Fibroblast of peridontal ligament (primary cell): ENCODE data around the gene PDRG1.
"Not testable (repeated sequence)": the region's sequence is repeated elsewhere in the genome, so short reads cannot be mapped to it uniquely, and the experiment has no call there.

ENCODE experiments used
- DNase-seq: peaks from one replicate; pipeline ENCODE4 v3.0.0-alpha.2; 2010; ENCODE audit errors: extremely low read depth

PDRG1 gene

DNA sequence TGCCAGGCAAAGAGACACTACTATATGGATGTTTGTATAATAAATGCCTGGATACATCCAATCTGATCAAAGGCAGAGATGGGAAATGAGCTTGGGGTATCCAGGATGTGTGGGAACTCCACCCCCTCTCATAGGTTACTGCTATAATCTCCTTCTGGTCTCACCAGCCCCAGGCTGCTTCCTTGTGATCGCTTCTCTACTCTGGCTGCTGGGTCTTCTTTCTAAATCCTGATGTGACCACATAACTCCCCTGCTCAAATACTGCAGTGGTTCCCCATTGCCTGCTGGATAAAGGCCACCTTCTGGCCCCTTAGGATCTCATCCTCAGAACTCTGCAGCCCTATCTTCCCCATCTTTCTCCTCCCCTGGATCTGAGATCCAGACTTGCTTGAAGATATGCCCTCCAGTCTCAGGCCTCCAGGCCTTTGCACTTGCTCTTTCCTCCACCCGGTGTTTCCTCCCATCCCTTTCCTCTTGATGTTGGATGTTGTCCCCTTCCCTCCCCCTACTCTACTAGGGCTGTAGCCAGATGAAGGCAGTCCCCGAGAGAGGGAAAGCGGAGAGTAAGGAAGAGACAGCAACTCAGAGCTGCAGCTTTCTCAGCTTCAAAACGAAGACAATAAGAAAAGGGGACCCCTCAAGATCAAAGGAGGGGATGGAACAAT is 15.3 kb upstream of the PDRG1 start:
- no peak for DNase-seq

DNA sequence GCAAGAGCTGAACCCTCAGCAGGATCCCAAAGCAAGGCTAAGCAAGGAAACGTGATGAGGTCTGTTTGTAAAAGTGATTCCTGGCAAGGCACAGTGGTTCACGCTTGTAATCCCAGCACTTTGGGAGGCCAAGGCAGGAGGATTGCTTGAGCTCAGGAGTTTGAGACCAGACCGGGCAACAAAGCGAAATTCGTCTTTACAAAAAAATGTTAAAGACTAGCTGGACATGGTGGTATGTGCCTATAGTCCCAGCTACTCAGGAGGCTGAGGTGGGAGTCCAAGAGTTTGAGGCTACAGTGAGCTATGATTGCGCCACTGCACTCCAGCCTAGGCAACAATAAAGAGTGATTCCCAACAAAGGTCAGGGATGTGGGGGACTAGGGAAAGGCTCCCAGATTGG is 12.0 kb upstream of the PDRG1 start:
- no peak for DNase-seq

DNA sequence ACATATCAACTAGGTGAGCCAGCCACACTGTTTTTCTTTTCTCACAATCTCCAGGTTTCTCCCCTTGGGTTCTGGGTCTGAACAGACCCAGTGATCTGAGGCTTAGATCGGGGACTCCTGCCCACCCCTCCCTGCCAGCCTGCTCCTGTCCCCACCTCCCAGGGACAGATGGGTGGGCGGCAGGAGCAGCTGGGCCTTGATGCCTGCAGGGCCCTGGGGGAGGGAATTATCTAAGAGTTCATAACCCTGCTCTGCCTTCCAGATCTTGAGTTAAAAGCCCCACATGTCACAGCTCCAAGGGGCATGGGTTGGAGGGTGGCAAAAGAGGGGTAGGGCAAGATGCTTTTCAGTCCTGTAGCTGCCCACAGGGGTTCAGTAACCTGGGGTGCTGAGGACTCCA is 10.9 kb upstream of the PDRG1 start:
- no peak for DNase-seq

DNA sequence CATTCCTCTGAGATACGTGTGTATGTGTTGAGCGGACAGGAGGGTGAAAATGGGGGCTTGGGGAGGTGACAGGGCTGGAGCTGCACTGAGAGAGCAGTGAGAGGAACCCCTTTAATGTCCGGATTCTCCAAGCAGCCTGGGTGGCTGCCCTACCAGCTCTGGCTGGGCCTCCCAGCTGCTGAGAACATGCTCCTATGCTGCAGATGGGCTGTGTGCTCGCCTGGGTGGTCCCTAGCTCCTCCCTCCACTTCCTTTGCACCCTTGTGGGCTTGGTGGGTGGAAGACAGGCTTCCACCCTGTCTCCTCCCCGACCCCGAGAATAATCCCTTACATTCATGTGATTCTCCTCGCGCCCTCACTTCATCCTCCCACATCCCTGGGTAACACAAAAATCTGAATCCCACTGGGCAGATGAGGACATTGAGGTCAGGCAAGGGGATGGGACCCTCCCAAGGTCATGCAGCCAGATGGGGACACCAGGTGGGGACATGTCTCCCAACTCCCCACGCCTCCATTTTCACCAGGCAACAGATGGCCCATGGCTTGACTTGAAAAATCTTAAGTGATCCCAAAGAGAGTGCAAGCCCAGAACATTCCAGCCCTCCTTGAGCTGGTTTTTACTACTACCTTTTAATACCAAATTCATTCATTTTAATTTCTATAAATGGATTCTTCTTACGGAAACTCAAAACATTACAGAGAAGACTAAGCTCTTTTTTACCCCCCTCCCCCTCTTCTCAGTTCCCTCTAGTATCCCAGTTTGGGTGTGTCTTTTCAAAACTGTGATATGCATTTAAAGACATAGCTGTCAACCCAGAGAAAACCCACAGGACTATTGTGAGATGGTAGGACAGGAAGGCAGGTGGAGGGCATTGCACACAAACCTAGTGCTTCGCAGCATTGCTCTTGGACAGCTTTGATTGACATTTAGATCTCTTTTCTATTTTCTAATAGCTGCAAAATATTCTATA is 5.0 kb upstream of the PDRG1 start:
- no peak for DNase-seq

DNA sequence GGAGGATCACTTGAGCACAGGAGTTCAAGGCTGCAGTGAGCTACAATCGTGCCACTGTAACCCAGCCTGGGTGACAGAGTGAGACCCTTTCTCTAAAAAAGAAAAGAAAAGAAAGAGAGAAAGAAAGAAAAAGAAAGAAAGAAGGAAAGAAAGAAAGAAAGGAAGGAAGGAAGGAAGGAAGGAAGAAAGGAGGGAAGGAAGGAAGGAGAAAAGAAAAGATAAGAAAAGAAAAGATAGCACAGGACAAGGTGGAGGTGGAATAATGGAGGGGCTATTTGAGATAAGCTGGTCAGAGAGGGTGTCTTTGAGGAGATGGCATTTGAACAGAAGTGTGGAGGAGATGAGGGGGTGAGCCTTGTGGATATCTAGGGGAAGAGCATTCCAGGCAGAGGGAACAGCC is 2.7 kb upstream of the PDRG1 start:
- DNase-seq: no peak

DNA sequence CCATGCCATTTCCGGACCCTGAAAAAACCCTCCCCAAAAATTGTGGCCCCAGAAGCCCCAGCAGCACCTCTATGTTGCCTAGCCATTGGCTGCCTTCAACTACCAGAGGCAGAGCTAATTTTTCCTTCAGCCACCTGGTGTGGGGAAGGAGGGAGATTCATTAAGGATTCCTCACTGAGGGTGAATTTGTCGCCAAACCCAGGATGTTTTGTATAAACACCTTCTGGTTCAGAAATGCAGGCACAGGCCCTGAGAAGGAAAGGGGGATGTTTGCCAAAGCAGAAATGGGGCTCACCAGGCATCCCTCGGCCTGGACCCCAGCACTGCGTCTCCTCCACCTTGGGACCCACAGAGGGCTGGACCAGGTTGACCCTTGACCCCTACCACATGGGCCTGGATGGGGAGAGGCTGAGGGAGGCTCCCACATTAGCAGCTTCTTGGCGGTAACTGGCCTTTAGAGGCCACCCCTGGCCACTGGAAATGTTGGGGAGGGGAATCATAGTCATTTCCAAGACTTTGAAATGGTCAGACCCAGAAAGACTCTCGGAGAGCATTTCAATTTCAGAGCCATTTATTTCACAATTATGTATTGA is 1.8 kb upstream of the PDRG1 start:
- no peak for DNase-seq

DNA sequence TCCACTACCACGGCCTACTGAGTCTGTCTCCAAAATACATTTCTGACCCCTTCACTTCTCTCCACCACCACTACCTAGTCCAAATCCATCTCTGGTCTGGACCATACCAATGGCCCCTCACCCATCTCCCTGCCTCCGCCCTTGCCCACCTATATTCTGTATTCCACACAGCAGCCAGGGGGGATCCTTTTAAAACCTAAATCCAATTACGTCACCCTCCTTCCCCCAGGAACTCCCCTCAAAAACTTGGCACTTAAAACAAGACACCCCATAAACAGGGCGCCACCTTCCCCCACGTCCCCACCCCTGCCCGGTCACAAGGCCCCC is 680 bp downstream of the PDRG1 start:
- DNase-seq: no peak

DNA sequence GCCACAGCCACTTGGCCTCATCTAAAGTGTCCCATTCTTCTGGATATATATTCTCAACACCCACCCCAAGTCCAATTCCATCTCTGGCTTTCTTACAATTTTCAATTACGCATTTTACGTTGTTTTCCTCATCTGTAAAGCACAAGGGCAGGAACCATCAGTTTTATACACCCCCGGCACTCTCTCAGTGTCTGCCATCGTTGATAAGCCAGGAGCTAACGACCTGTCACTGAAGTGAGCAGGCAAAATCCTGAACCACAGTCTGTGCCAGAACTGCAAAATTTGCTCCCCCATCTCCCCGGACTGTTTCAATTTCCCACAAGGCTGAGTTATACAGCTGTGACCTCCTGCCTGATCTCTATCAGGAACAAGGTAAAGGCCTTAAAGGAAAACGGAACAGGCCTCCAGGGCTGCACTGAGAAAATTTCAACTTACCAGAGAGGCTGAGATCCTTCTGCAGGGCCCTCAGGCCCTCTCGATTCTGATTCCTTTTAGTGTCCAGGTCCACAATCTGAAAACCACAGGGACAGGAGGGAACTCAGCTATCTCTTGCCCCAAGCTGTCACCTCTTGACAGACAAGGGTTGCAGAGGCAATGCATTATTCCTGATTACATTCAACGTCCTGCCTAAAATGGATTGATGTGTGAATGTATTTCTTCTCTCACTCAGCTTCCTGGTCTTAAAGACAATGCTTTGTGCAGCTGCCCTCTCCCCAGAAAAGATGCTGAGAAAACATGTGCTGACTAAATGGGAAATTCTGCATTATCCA is 1.8 kb downstream of the PDRG1 start:
- no peak for DNase-seq

DNA sequence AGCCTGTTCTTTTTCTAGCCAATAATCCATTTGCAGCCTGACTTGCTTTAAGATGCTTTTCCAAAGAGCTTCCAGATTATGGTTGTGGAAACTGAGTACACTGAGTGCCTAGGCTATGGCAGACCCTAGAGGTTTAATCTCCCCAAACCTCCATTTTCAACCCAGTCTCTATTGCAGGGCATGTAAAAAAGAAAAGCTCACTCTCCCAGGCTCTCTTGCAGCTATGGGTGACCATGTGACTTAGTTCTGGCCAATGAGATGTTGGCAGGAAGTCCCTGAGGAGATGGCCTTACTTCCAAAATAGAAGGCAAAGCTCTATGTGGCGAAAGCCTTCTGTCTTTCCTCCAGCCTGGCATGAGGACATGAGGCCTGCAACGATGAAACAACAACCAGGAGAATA is 3.8 kb downstream of the PDRG1 start:
- DNase-seq: no peak

DNA sequence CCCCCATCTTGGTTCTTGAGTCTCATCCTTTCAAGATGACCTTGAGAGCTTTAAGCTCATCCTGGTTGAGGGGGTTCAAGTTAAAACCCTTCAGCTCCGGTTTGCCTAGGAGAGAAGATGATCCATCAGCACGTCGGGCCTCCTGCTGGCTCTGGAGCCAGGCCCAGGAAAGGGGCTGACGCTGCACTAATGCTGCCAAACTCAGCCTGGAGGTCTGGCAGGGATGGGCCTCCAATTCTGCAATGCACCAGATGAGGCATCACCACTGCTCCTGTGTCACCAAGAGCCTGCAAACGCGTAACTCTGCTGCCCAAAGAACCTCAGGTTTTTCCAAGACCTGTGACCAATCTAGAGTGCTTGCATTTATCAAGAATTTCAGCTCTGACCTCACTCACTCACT is 6.1 kb downstream of the PDRG1 start:
- peak; percentile 10 for DNase-seq

DNA sequence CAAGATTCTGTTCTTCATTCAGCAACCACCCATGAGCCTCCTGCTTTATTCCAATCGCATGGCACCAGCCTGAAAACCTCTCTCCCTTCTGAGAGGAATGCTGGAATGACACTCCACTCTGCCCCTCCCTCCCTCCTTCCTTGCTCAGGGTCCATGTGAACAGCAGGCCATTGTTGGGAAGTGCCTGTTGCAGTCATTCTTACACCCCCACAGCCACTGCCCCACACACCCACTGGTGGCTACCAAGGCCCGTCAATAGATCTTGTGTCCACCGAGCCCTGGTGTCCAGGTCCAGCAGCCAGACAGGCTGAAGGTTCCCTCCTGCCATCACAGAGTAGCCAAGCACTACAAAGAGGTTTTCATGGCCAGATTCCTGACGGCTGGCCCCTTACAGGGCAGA is 6.5 kb downstream of the PDRG1 start:
- no peak for DNase-seq

DNA sequence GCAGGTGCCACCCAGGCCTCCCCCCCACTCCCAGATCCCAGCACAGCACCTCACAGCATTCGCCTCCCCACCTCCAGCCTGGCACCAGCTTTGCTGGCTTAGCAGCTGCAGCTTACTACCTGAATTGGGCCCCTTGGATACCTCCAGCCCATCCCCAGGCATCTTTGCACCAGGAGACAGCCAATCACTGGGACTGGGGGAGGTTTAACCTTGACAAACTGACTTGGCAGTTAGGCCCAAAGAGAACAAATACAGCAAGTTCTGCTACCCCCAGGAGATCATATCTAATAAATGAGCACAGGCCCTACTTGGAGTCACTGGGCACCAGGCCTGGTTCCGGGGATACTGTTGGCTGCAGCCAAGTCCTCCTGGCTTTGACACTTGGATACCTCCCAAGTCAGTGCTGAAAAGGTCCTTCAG is 8.8 kb downstream of the PDRG1 start:
- DNase-seq: no peak

DNA sequence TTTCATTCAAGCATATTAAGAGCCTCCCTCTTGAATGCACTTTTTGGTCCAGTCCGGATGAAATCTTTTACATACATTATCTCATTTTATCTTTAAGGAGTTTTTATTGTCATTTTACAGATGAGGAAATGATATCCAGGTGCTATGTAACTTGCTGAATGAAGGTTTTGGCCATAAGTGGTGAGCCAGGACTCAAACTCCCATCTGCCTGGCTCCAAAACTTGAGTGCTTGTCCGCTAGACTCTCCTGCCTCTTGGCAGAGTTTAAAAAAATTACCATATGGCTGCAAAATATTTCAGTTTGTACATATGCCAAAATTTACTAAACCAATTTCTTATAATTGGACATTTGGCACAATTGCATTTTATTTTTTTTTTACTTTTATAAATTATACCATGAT is 12.2 kb downstream of the PDRG1 start:
- DNase-seq: no peak

DNA sequence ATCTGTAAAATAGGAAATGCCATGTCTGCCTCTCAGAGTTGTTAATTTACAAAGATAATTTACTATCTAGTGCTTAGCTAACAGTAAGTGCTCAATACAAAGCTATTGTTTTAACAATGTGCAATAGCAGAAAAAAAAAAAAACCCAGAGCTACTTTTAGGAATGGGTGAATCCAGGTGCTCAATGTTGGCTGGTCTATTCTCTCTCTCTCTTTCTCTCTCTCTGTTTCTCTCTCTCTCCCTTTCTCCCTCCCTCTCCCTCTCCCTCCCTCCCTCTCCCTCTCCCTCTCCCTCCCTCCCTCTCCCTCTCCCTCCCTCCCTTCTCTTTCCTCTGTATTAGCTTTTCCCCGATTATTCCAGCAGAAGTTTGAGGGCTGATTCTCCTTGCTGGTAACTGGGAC is 14.0 kb downstream of the PDRG1 start:
- no peak for DNase-seq

DNA sequence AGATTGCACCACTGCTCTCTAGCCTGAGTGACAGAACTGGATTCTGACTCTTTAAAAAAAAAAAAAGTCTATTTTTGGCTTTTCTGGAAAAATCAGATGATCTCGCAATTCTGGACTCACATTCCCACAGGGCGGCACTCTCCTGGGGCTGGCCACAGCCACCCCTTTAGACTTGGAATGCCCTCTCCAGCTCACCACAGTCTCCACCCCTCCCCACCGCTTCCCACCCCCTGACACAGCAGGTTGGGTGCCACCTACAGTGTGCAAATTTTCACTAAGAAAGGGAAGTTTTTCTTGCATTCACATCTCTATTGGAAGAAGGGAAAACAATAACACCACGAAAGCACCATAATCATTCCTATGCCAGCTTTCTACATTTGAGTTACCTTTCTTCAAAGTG is 15.4 kb downstream of the PDRG1 start:
- no peak for DNase-seq

DNA sequence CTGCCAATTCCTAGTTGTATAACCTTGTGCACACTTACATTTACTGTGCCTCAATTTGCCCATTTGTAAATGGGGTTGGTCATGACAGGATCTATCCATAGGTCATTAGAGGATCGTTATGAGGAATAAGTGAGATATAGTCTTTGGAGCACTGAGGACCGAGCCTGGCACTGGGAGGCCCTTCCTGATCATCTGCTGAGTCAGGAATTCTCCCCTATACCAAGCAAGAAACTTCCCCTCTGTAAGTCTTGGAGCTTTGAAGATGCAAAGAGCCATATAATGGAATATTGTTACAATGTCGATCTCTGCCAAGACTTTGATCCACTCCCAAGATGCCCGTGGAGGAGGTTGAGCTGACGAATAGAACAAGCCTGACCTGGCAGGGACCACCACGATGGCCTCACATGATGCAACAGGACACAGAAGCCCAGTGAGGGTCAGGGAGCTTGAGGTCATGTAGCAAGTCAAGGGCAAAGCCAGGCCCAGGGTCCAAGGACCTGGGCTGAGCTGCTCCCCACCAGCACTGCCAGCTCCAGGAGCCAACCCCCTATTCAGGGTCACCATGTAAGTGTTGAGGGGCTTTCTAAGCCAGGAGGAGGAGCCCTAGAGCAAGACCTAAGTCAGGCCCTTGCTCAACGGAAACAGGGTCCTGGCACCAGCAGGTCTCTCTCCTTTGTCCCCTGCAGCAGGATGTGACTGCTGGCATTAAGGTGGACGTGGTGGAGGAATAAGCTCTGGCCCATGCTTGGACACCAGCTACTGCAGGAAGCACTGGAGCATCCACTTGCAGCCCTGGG is 16.7 kb downstream of the PDRG1 start:
- no peak for DNase-seq

DNA sequence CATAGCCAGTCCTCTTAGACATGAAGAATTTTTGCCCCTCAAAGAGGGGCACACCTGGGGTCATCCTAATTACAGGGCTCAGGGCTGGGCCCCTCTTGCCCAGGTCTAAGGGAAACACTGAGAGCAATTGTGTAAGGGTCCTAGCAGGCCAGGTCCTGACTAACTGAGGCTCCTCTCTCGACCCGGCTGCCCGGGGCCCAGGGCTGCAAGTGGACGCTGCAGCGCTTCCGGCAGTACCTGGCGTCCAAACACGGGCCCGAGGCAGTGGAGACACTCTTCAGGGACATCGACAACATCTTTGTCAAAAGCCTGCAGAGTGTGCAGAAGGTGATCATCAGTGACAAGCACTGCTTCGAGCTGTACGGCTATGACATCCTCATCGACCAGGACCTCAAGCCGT is 17.4 kb downstream of the PDRG1 start:
- DNase-seq: no peak

DNA sequence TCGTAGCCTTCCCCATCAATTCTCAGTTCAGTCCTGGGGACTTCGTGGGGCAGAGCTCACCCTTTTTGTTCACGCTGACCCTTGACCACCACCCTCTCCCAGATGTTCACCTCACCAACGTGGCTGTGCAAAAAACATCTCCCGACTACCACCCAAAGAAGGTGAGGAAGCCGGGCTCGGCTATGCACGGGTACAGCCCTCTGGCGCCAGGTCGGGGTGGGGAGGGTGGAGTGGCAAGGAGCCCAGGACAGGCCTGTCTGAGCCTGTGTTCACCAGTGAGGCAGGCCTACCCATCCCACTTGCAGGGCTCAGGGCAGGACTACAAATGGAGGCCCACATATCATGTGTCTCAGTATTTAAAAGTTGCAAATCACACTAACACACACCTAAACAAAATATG is 18.1 kb downstream of the PDRG1 start:
- DNase-seq: no peak

DNA sequence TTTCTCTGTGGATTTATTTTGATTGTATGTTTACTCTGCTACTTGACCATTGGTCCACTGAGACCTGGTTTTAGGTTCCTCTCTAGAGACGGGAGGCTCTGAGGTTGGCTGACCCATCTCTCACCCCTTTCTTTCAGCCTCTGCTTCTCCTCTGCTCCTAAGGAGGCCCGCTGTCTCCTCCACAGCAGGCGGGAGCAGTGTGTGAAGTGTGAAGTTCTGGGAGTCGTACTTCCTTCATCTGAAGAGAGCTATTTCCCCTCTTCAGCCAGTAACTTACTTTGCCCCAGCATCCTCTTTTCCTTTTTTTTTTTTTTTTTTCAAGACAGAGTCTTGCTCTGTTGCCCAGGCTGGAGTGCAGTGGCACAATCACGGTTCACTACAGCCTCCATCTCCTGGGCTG is 21.1 kb downstream of the PDRG1 start:
- DNase-seq: no peak

DNA sequence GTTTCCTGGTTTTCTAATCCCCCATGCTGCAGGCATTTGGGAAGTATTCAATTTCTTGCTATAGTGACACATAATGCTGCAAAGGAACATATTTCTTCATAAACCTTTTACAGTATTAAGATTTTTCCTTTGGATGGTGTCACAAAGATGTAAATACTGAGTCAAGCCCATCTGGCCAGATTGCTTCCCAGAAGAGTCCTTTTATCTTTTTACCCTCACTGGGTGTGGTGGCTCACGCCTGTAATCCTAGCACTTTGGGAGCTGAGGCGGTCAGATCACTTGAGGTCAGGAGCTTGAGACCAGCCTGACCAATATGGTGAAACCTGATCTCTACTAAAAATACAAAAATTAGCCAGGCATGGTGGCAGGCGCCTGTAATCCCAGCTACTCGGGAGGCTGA is 22.2 kb downstream of the PDRG1 start:
- not testable (repeated sequence) for DNase-seq

DNA sequence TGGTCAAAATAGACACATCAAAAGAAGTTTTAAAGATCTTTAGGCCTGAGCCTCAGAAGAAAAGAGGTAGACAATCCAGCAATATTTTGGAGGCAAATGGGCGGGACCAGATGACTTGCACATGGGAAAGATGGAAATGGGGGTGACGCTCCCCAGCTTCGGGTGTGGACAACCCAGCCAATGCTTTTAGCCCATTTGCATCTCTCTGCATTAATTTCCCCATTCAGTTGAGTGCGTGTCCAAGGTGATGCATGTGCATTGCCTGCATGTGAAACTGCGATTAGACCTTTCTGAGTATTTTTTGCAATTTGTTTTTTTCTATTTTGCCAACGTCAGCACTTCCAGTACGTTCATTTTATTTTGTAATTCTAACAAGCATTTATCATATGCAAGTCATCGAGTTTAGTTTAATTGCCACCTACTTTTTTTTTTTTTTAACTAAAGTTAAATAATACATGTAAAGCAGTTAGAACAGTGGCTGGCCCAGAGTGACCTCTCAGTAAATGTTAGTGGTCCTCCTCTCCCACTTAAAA is 24.2 kb downstream of the PDRG1 start:
- DNase-seq: no peak
